ENCODE data around the gene PARD6A. TPM values are rescaled to one million over a fixed set of nuclear protein-coding genes. Genes with fewer than 3 reads are reported as not detected.

Gene PARD6A
- total and polyA plus RNA-seq, 2 of the 13 experiments (the other 11 are each of a cell fraction or from before 2014, with no cell fraction given), result 3.5 to 4.3 TPM

- no peak for TF ChIP-seq KAT8 (CRISPR knock-in tag; IDR thresholded peaks at IDR 0.05)
- no peak for TF ChIP-seq MEIS2 (CRISPR knock-in tag; IDR thresholded peaks at IDR 0.05)
- TF ChIP-seq SNAPC4 (CRISPR knock-in tag; IDR thresholded peaks at IDR 0.05), result no peak
- TF ChIP-seq NFATC3 (CRISPR knock-in tag; IDR thresholded peaks at IDR 0.05), result no peak
- no peak for TF ChIP-seq ZSCAN22 (CRISPR knock-in tag; IDR thresholded peaks at IDR 0.05)
- TF ChIP-seq ZNF296 (CRISPR knock-in tag; conservative IDR thresholded peaks at IDR 0.05), result no peak
- TF ChIP-seq ZNF777 (CRISPR knock-in tag; IDR thresholded peaks at IDR 0.05), result no peak
- TF ChIP-seq ZNF326 (CRISPR knock-in tag; IDR thresholded peaks at IDR 0.05; ENCODE audit: borderline replicate concordance), result no peak
These were observed 10.7 kb upstream of the PARD6A start (continued) for GRCh38 chr16:67650023-67650422.

GRCh38 chr16:67651039-67651438 lies 9.7 kb upstream of the PARD6A start:
- Histone ChIP-seq H3K79me2 (ENCODE audit: insufficient read depth, low read length) (no peaks in the 10 kb centered on the region), H2AFZ (ENCODE audit: low read length) (no peak overlapping the region), H3K27me3 (ENCODE audit: control insufficient read depth in 1 of 2, insufficient read depth in 2 of 2, low read length in 2 of 2) (peaks cover 10 to 77% of the 10 kb centered on the region in 2 experiments), H3K36me3 (replicated peaks in 1 of 2; ENCODE audit: control insufficient read depth in 1 of 2, insufficient read depth in 2 of 2, low read length in 2 of 2) (no peaks in the 10 kb centered on the region), H3K27ac (ENCODE audit: extremely low read length, insufficient read depth, low read length) (no peak overlapping the region), H4K20me1 (ENCODE audit: insufficient read depth, low read length) (peaks cover 11% of the 10 kb centered on the region), H3K4me3 (replicated peaks in 1 of 3; ENCODE audit: insufficient read depth in 1 of 3, low read depth in 2 of 3, low read length in 3 of 3) (no peak overlapping the region), H3K4me1 (ENCODE audit: insufficient read depth, low read length) (peaks cover 25% of the 10 kb centered on the region; the same call in 1 of the 2 replicates), H3K4me2 (ENCODE audit: low read depth, low read length) (no peak overlapping the region), H3K9ac (ENCODE audit: insufficient read depth, low read depth, low read length) (no peak overlapping the region), H3K9me3 (ENCODE audit: low read length) (no peaks in the 10 kb centered on the region)
- no peak for FAIRE-seq
- ChIA-PET POLR2A (interaction anchor here (1.1 to 1.9 kb wide), 2 partner anchors 9 to 15 kb away, joined by 4 to 6 read pairs; partner anchors contain the start of genes ACD, C16orf86 and ENKD1), CTCF (ENCODE audit: low intra/inter-chr PET ratio, low total read pairs) (no interaction called here)
- no peak for ATAC-seq
- 64% methylated on average over 7 of the region's 7 CpGs for WGBS (ENCODE audit: low lambda C conversion rate)
- in situ Hi-C loops (cut with HindIII; ENCODE audit: extremely low pct_ligation_motif_present, low pct_unique_long_range_greater_than_20kb) (no loop called here), intact Hi-C loops (cut with micrococcal nuclease; ENCODE audit: unreplicated experiment) (no loop called here)
- no TSS peak for BruUV-seq (replicated peaks)
- no peak for DNase-seq (ENCODE audit: low spot score)
- TF ChIP-seq GRHL1 (CRISPR knock-in tag; conservative IDR thresholded peaks at IDR 0.05) (no peak), ZMYM4 (CRISPR knock-in tag; IDR thresholded peaks at IDR 0.05) (no peak), ZNF891 (CRISPR knock-in tag; IDR thresholded peaks at IDR 0.05) (no peak), SRY (CRISPR knock-in tag; IDR thresholded peaks at IDR 0.05) (no peak), SPEN (CRISPR knock-in tag; IDR thresholded peaks at IDR 0.05; ENCODE audit: low read depth) (no peak), HDAC6 (IDR thresholded peaks at IDR 0.05; ENCODE audit: low read depth, low read length) (no peak), MIXL1 (CRISPR knock-in tag; IDR thresholded peaks at IDR 0.05) (no peak), FOXO1 (CRISPR knock-in tag; IDR thresholded peaks at IDR 0.05) (no peak), IRF2 (CRISPR knock-in tag; IDR thresholded peaks at IDR 0.05) (no peak), PAX8 (CRISPR knock-in tag; IDR thresholded peaks at IDR 0.05; ENCODE audit: borderline replicate concordance) (no peak)

All from HepG2 (cell line).